ENCODE results near the gene TAF15.

The TAF15 gene

DNA sequence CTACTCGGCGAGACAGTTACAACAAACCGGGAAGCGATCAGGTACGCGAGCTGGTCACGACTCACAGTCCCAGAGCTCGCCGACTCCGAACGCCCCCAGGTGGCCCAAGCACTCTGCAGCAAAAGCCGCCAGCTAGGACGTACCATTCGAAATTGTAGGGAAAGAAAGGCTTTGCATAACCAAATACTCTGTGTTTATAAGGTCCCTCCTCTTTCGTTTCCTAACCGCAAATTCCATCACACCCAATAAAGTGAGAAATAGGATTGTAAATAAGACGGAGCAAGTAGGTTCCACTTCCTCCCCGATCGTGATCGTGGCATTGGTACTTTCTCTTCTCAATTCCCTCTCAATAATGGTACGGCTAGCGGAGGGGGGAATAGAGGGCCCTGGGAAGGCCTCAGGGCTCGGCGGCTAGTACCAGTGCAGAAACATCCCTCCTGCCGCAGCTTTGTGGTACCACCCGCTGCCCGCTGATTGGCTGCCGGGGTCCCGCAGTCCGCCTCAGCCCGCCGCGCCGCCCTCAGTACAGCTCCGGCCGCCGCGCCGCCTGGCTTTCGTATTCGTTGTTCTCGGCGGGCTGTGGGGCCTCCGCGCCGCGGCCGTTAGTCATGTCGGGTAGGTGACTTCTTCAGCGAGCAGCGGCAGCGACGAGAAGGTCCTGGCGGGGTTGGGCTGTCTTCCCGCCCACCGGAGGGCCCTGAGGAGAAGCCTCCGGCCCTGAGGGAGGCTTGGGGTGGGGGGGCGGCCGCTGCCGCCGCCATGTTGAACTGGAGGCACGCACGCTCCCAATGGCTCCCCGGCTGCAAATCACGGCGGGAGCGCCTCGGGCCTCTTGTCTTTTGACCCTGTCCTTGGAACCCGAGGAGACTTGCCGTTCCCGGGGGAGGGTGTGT lies at the start of gene TAF15:
Gene TAF15, plus strand, starts transcription at position 523 of the 893 bp plus-strand sequence. Its CDS starts 86 bp downstream, at position 609.
- H3K27ac ChIP-seq, result peak within 1 kb of the TSS; percentile 90
- DNase-seq (ENCODE audit: low read depth, low spot score), result peak; percentile 94

DNA sequence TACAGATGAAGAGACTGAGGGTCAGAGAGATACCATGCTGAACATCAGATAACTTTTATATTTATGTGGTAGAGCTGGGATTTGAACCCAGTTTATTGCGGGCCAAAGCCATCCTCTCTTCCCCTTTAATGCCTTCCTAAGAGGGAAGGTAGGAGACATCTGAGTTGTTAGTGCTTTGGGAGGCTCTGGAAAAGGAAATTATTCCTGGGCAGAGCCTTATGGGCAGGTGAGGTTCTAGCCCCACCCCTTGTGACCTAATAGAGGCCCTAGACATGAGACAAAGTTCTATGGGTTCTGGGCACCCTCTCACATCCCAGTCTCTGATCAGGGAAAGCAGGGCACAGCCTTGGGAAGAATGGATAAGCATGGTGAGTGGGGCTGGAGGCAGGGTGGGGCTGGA lies 48.7 kb upstream of the TAF15 start, which contains the start of gene C17orf50:
Gene C17orf50, plus strand, starts transcription at position 301 of the 400 bp plus-strand sequence. Its CDS starts 55 bp downstream, at position 356.
- DNase-seq (ENCODE audit: low read depth, low spot score), result no peak
- H3K27ac ChIP-seq, result no peak within 1 kb of the TSS

DNA sequence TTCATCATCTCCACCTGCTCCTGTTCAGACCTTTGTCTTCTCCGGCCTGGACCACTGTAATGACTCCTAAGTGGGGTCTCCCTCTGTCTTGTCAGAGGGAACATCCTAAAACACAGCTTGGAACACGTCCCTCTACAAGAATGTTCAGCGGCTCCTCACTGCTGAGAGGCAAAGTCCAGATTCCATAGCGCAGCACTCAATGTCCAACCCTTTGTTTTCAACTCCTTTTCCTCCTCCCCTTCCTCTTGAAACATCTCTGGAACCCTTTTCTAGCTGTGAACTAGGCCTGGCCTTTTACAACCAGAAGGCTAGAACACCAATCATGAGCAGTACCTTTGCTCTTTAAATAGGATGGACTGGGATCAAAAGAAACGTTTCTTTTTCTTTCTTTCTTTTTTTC lies 47.7 kb upstream of the TAF15 start:
- no peak overlapping the region for H3K27ac ChIP-seq
- no peak for DNase-seq (ENCODE audit: low read depth, low spot score)

DNA sequence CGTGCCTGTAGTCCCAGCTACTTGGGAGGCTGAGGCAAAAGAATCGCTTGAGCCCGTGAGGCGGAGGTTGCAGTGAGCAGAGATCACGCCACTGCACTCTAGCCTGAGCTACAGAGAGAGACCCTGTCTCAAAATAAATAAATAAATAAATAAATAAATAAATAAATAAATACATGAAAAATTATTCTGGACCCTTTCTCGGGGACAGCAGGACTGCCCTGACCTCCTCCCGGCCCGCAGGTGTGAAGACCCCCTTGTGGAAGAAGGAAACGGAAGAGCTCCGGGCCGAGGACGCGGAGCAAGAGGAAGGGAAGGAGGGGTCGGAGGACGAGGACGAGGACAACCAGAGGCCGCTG lies 45.5 kb upstream of the TAF15 start:
- H3K27ac ChIP-seq, result no peak overlapping the region

DNA sequence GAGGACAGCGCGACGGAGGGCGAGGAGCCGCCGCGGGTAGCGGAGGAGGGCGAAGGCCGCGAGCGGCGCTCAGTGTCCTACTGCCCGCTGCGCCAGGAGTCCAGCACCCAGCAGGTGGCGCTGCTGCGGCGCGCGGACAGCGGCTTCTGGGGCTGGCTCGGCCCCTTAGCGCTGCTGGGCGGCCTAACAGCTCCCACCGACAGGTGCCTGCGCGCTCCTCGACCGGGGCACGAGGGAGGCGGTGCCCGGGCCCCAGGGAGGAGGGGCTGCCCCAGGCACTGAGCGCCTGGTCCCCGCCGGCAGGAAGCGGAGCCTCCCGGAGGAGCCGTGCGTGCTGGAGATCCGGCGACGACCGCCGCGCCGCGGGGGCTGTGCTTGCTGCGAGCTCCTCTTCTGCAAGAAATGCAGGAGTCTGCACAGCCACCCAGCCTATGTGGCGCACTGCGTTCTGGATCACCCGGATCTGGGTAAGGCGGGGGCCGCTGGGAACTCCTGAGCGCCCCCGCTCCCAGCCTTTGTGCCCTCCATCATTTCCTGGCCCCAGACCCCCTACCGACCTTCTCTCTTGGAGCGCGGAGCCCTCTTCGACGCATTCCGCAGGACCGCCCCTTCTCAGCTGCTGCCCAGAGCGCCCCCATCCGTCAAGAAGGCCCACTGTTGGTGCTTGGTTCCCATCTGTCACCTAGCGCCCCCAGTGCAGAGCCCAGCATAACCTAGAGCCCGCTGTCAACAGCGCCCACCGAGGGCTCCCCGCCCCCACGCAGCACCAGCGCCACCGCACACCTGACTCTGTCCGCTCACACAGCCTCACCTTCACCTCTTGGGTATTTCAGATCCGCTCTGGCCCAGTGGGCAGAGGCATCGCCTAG lies 44.9 kb upstream of the TAF15 start:
- no peak overlapping the region for H3K27ac ChIP-seq
- DNase-seq (ENCODE audit: low read depth, low spot score), result no peak

More for the DNA sequence above, 45.5 kb upstream of the TAF15 start:
- DNase-seq (ENCODE audit: low read depth, low spot score), result no peak

DNA sequence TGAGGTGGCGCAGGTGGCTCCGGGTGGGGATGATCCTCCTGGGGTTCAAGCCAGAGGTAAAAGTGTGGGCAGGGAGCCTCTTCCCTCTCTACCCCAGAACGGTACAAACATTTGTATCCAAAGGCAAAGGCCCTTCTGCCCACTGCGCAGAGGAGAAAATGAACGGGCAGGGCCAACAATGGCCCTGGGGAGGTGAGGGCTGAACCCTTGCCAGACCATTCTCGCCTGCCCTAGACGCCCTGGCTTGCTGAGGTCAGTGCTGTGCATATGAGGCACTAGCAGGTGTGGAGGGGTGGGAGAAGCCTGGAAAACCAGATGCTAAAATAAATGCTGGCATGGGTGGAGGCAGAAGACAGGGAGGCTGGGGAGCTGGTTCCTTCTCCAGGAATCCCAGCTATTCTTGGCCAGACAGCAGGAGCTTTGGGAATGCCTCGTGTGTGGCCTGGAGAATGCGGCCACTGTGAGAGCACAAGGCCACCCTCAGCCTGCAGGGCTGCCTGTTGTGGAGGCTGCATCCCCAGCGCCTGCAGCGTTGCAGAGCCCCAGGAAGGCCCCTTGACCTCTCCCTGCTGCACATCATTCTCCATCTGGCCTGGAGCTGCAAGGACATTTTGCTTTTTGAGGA lies 44.1 kb upstream of the TAF15 start:
- H3K27ac ChIP-seq, result no peak overlapping the region
- DNase-seq (ENCODE audit: low read depth, low spot score), result no peak

DNA sequence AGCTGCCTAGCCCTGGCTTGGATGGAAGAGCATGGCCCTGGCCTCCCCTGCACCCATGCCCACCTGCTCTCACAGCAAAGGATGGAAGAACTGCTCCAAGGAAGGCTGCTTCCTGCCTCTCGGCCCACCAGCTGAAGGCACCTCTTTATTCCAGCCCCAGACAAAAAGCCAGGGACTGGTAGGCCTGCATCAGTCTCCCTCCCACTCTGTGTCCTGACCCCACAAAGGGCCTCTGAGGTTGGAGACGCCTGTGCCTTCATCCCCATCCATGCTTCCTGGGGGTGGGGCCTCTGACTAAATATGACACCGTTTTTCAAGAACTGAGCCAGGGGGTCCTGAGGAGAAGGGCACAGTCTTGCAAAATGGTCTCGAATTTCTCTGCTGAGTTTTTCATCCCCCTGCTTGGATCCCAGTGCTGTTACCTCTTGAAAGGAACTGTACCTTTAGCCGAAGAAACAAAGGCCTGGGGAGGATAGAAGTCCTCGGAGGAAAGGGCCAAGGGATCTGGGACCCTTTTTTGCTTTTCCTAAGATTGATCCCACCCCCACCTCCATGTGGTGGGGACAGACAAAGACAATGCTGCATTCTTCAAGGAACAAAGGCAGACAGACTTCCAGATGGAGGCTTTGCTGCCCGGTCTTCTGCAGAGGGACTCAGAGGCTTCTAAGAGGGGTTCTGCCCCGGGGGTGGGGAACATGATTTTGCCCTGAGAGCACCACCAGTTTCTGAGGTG lies 43.4 kb upstream of the TAF15 start:
- no peak for DNase-seq (ENCODE audit: low read depth, low spot score)
- H3K27ac ChIP-seq, result no peak overlapping the region

DNA sequence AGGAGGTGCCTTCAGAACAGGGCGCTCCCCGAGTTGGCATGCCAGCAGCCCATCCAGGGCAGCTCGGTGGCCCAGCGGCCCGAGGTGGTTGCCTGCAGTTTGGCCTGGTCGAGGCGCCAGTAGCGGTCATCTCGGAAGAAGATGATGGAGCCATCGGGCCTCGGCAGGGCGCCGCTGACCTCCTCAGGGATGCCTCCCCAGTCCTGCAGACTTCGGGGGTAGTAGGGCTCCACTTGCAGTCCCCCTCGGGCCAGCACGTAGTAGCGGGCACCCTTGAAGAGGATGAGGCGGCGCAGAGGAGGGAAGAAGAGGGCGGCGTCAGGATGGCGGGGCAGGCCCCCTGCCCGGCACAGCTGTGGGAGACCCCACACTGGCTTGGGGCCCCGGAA lies 42.8 kb upstream of the TAF15 start:
- DNase-seq (ENCODE audit: low read depth, low spot score), result no peak
- no peak overlapping the region for H3K27ac ChIP-seq

DNA sequence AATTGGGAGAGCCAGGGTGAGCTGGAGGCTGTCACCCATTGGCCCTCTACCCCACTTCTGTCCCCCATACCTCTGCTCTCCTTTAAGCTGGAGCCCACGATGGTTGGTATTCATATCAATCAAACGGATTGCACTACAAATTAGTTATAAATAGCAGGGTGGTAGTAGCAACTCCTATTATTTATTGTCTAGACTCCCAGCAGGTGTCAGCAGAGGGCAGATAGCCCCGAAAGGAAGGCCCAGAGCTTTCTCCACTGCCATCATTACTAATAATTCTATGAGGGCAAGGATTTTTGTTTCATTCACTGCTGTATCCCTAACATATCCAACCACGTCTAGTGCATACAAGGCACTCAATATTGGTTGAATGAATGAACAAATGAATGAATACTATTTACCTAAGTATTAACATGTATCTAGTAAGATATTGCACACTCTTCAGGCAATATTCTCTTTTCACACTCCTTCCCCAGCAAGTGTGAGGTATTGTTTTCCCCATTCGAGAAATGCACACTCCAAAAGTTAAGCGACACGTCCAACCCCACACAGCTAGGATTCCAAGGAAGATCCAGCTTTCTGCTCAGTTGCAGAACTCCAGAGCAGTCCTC lies 42.3 kb upstream of the TAF15 start:
- no peak for DNase-seq (ENCODE audit: low read depth, low spot score)
- no peak overlapping the region for H3K27ac ChIP-seq

DNA sequence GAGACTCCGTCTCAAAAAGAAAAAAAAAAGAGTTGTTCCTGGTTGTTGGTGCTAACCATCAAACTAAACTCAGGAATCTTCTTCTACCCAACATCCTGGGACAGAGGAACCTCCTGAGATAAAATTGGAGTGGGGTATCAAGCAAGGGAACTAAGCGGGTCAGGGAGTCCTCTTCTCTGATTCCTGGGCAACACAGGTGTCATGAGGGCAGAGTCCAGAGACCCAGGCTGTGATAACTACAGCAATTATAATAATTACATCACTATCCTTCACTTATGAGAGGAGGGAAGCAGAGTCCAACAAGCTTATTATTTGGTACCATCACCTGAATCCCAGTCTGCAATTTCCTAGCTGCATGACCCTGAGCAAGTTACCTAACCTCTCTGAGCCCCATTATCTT lies 40.5 kb upstream of the TAF15 start:
- DNase-seq (ENCODE audit: low read depth, low spot score), result no peak
- no peak overlapping the region for H3K27ac ChIP-seq

DNA sequence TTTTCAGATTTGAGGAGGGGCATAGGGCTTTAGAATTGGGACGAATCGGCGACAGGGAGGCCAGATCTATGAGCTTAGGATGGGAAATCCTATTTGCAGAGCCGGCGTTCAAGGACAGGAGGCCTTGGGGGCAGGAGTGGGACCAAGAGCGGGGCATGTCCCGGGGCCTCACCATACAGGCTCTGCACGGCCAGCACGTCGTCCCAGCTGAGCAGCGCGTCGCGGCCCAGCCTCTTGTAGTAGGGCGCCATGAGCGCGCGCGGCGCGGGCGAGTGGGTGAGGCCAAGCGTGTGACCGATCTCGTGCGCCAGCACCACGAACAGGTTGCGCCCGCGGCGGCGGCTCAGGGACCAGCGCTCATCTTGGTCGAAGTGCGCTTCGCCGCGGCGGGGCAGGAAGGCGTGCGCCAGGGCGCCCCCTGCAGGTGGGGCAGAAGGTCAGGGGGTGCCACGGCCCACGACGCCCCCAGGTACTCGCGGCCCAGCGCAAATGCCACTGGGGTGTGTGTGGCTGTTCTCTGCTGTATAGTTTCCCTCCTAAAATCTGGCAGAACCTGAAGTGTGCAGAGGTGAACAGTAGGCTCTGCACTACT lies 39.3 kb upstream of the TAF15 start:
- no peak overlapping the region for H3K27ac ChIP-seq
- DNase-seq (ENCODE audit: low read depth, low spot score), result no peak

DNA sequence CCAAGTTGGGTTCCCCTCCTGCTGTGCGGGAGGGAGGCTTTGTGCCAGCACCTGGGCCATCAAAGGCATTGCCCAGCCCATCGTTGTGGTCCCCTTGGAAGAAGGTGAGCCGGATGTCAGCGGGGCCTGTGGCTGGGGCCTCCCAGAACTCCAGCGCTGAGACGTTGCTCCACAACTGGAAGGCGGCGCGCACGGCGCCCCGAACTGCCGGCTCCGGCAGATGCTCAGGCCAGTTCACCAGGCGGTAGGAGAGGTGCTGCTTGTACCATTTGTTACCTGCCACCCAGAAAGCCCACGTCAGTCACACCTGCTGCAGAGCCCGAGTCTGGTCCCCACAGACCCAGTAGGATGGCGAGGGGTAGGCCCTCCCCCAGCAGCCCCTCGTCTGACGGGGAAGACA lies 36.2 kb upstream of the TAF15 start:
- H3K27ac ChIP-seq, result no peak overlapping the region
- no peak for DNase-seq (ENCODE audit: low read depth, low spot score)

DNA sequence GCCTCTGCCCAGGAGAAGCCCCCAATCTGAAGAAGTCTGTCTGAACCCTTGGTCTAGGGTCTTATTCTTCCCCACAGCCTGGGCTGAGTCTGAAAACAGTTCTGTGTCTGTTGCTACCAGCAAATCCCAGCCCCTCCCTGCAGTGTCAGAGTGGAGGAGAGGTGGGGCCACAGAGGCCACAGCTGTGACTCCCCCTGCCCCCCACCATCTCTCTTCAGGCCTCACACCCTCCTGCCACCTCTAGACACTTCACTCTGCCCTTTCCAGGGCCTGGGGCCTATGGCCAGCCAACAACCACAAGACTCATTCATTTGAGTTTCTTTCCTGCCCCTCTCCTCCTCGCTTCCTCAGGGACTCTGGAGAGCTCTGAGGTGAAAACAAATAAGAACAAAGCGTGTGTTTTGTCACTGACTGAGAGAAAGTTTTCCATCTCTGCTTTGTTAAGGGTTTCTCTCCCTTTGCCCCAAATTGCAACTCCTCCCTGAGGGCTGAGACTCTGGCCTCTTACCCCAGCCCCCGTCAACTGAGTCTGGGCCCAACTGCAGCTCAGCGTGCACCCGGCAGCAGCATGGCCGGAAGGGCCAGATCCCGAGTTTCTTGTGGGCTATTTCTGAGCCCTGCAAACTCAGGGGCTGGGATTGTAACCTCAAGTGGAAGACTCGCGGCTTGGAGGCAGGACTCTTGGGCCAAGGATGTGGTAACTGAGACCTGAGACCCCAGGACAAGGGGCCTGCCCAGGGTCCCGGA lies 35.4 kb upstream of the TAF15 start:
- no peak for DNase-seq (ENCODE audit: low read depth, low spot score)
- H3K27ac ChIP-seq, result no peak overlapping the region

DNA sequence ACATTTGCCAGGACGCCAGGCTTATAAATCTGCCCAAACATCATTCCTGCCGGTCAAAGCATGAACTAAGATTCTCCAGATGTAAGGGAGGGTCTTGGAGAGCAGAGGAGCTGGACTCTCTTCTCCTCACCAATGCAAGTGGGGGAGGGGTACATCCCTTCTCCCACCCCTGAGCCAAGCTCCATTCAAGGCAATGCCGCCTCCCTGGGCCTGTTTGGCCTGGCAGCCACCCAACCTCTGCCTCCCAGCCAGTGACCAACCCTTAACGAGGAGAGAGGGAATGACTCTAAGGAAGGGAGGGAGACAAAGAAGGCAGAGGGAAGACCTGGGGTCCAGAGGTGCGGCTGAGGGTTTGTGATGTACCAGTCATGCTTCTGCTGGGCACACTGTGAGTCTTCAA lies 34.8 kb upstream of the TAF15 start:
- H3K27ac ChIP-seq, result no peak overlapping the region
- no peak for DNase-seq (ENCODE audit: low read depth, low spot score)

DNA sequence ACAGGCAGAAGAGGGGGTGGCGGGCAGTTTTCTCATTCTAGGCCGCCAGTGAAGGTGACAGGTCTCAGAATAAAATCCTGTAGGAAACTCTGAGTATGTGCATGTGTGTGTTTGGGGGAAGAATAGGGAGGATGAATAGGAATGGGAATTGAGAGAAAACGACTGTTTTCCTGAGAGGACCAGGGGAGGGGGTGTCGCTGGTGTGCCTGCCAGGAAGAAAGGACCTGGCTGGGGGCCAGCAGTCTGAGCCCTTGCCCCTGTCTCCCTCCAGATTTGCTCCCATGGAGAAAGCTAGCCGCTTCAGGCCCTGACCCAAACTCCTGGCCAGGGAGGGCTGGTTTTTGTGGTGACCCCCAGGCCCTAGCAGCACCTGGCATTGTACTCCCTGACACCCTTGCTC lies 34.2 kb upstream of the TAF15 start:
- DNase-seq (ENCODE audit: low read depth, low spot score), result no peak
- no peak overlapping the region for H3K27ac ChIP-seq

DNA sequence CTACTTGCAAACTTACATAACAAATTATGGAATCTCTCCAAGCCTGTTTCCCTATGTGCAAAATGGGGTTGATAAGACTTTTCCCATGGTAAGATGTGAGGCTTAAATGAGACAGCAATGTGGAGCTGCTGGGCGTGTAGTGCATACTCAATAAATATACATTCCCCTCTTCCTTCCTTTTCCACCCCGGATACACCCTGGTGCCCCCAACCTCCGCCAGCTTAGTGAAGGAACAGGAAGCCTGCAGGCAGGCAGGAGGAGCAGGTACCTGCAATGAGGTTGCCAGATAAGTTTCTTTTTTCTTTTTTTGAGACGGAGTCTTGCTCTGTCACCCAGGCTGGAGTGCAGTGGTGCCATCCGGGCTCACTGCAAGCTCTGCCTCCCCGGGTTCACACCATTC lies 33.7 kb upstream of the TAF15 start:
- no peak overlapping the region for H3K27ac ChIP-seq
- DNase-seq (ENCODE audit: low read depth, low spot score), result no peak

DNA sequence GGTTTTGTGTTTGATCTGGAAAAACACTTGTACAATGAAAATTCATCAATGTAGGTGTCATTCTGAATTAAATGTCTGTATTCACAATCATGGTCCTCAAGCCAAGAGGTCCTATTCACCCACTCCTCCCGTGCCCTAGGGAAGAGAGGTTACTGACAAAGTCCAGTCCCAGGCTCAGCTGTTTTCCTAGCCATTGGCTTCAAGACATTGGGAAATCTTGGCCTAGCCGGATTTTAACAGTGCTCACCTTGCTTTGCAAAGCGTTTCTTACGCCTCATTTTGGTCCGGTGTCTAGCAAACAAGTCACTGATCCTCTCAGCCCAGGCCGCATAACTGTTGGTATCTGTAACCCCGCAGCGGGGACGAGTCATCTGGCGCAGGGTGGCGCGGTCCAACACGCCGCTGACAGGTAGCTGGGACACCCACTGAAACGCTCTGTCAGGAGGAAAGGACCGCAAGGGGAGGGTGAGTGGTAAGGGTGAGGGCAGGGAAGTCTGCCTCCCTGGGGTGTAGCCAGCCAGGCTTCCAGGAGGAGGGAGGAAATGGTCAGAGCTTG lies 30.6 kb upstream of the TAF15 start:
- H3K27ac ChIP-seq, result peak overlapping the region; percentile 64
- no peak for DNase-seq (ENCODE audit: low read depth, low spot score)

DNA sequence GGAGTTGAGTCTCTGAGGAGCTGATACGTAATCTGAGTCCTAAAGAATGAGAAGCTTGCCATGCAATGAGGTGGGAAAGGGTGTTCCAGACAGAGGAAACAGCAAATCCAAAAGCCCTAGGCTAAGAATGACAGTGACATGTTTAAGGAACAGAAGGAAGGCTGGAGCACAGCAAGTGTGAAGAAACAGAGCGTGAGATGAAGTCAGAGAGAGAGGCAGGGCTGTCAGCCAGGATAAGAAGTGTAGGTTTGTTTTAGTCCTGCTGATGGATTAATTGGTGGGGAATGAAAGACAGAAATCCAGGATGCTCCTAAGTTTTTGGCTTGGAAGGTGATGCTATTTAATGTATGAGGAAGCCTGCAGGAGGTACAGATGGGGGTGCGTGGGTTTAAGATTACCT lies 28.3 kb upstream of the TAF15 start:
- no peak for DNase-seq (ENCODE audit: low read depth, low spot score)
- no peak overlapping the region for H3K27ac ChIP-seq
